A673 (cell line): Measurements from ENCODE around the gene ODAD3.

Experiments
- EZH2 ChIP-seq: fragments of 200-600 bp; sonication (generic); IDR thresholded peaks from 2 replicates; pipeline ENCODE4 v1.6.1; 2017; ENCODE audit warnings: borderline replicate concordance, low read depth, mild to moderate bottlenecking, mixed read lengths, antibody characterized with exemption, low read length; ENCODE audit not compliant: poor library complexity, severe bottlenecking
- TF ChIP-seq, protein P1 (sequence below): fragments of 300-800, 200-600 bp; sonication (generic); conservative IDR thresholded peaks from 2 replicates; pipeline ENCODE4 v1.5.1; 2017; ENCODE audit warnings: low read depth, mild to moderate bottlenecking, antibody characterized with exemption, low read length, moderate library complexity, mixed read lengths

DNA sequence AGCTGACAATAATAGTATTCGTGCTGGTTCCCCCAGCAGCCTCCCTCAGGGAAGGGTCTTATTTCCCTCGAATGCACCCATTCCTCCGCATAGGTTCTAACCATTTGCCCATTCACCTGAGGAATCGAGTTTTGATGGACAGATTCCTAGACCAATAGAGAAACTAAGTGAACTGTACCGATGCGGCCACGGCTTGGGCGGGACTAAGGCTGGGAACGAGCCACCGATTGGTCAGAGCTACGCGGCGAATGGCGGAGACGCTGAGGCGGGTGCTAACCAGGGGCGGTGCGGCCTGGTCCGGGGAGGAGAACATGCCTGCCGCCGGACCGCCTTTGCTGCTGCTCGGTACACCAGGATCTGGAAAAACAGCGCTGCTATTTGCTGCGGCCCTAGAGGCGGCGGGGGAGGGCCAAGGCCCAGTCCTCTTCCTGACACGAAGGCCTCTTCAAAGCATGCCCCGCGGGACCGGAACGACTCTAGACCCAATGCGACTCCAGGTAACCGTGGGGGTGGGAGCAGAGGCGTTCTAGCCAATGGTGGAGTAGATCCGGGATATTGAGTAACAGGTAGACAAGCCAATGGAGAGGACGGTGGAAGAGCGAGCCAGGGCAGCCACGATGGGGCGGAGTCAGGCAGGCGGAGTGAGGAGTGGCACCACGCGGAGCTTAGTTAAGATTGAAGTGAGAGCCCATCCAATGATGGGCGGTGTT is 60.3 kb downstream of the ODAD3 start, which contains the start of gene SWSAP1:
- no peak for TF ChIP-seq EZH2
- TF ChIP-seq, protein P1, sequence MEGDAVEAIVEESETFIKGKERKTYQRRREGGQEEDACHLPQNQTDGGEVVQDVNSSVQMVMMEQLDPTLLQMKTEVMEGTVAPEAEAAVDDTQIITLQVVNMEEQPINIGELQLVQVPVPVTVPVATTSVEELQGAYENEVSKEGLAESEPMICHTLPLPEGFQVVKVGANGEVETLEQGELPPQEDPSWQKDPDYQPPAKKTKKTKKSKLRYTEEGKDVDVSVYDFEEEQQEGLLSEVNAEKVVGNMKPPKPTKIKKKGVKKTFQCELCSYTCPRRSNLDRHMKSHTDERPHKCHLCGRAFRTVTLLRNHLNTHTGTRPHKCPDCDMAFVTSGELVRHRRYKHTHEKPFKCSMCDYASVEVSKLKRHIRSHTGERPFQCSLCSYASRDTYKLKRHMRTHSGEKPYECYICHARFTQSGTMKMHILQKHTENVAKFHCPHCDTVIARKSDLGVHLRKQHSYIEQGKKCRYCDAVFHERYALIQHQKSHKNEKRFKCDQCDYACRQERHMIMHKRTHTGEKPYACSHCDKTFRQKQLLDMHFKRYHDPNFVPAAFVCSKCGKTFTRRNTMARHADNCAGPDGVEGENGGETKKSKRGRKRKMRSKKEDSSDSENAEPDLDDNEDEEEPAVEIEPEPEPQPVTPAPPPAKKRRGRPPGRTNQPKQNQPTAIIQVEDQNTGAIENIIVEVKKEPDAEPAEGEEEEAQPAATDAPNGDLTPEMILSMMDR, result no peak
